ENCODE data around the gene TMPO. TPM values are rescaled to one million over a fixed set of nuclear protein-coding genes. Genes with fewer than 3 reads are reported as not detected.
"Not testable (repeated sequence)": the region's sequence is repeated elsewhere in the genome, so short reads cannot be mapped to it uniquely, and the experiment has no call there.

The TMPO gene
- total RNA-seq, 1 donor from 2014 or later, result 144 TPM

GRCh38 chr12:98575013-98575412, 59.6 kb downstream of the TMPO start:
- H3K9me3 Mint-ChIP-seq, result peaks cover 4% of the 10 kb centered on the region
- no peaks in the 10 kb centered on the region for H3K4me1 Mint-ChIP-seq
- H3K27ac Mint-ChIP-seq, result no peak overlapping the region
- DNase-seq (ENCODE audit: low spot score in 2 of 2, unreplicated experiment in 2 of 2), result no peak
- H3K36me3 Mint-ChIP-seq, result no peaks in the 10 kb centered on the region
- no peak for TF ChIP-seq CTCF (IDR thresholded peaks at IDR 0.05; ENCODE audit: unreplicated experiment)
- H3K27me3 Mint-ChIP-seq (ENCODE audit: low read depth), result no peaks in the 10 kb centered on the region
- H3K4me3 Mint-ChIP-seq, result no peak overlapping the region

GRCh38 chr12:98576795-98577194, 61.4 kb downstream of the TMPO start:
- not testable (repeated sequence) for H3K27me3 Mint-ChIP-seq (ENCODE audit: low read depth); H3K4me3 Mint-ChIP-seq; H3K36me3 Mint-ChIP-seq; H3K27ac Mint-ChIP-seq; H3K4me1 Mint-ChIP-seq; H3K9me3 Mint-ChIP-seq; DNase-seq (ENCODE audit: low spot score in 2 of 2, unreplicated experiment in 2 of 2)

GRCh38 chr12:98578392-98578791, 63.0 kb downstream of the TMPO start:
- TF ChIP-seq CTCF (IDR thresholded peaks at IDR 0.05; ENCODE audit: unreplicated experiment), result no peak
- Mint-ChIP-seq H3K4me1 (no peaks in the 10 kb centered on the region), H3K27ac (no peak overlapping the region)

GRCh38 chr12:98578821-98579220, 63.4 kb downstream of the TMPO start:
- H3K4me1 Mint-ChIP-seq, result no peaks in the 10 kb centered on the region
- no peak for DNase-seq (ENCODE audit: low spot score in 2 of 2, unreplicated experiment in 2 of 2)
- no peak for TF ChIP-seq CTCF (IDR thresholded peaks at IDR 0.05; ENCODE audit: unreplicated experiment)
- no peak overlapping the region for H3K4me3 Mint-ChIP-seq
- H3K27ac Mint-ChIP-seq, result no peak overlapping the region
- H3K9me3 Mint-ChIP-seq, result peaks cover 4% of the 10 kb centered on the region
- H3K36me3 Mint-ChIP-seq, result no peaks in the 10 kb centered on the region
- no peaks in the 10 kb centered on the region for H3K27me3 Mint-ChIP-seq (ENCODE audit: low read depth)

More at GRCh38 chr12:98578392-98578791, 63.0 kb downstream of the TMPO start:
- Mint-ChIP-seq H3K4me3 (no peak overlapping the region), H3K27me3 (ENCODE audit: low read depth) (no peaks in the 10 kb centered on the region), H3K36me3 (no peaks in the 10 kb centered on the region), H3K9me3 (peaks cover 4% of the 10 kb centered on the region)
- DNase-seq (ENCODE audit: low spot score in 2 of 2, unreplicated experiment in 2 of 2), result no peak

- Mint-ChIP-seq H3K36me3 (no peaks in the 10 kb centered on the region), H3K4me1 (no peaks in the 10 kb centered on the region), H3K4me3 (no peak overlapping the region), H3K27me3 (ENCODE audit: low read depth) (no peaks in the 10 kb centered on the region), H3K27ac (no peak overlapping the region), H3K9me3 (peaks cover 4% of the 10 kb centered on the region)
- TF ChIP-seq CTCF (IDR thresholded peaks at IDR 0.05; ENCODE audit: unreplicated experiment), result no peak
- DNase-seq (ENCODE audit: low spot score in 2 of 2, unreplicated experiment in 2 of 2), result no peak
These were observed 64.0 kb downstream of the TMPO start for GRCh38 chr12:98579347-98579746.

- Mint-ChIP-seq H3K36me3 (no peaks in the 10 kb centered on the region), H3K4me1 (no peaks in the 10 kb centered on the region), H3K27me3 (ENCODE audit: low read depth) (no peaks in the 10 kb centered on the region), H3K27ac (no peak overlapping the region), H3K4me3 (no peak overlapping the region), H3K9me3 (peaks cover 4% of the 10 kb centered on the region)
- DNase-seq (ENCODE audit: low spot score in 2 of 2, unreplicated experiment in 2 of 2), result no peak
- TF ChIP-seq CTCF (IDR thresholded peaks at IDR 0.05; ENCODE audit: unreplicated experiment), result no peak
These were observed 64.4 kb downstream of the TMPO start for GRCh38 chr12:98579835-98580234.
